K562 (cell line): ENCODE data around the gene BCAM. TPM values are rescaled to one million over a fixed set of nuclear protein-coding genes. Genes with fewer than 3 reads are reported as not detected.

Source experiments
- ATAC-seq: fragments of 200-7000 bp; cut with Tn5 transposase; 3 replicates; pipeline ENCODE4 v1.9.1; 2020; ENCODE audit warnings: moderate library complexity
- BruUV-seq: library from RNA; stranded (reverse); fragments of 400-500 nt; replicated peaks from 2 replicates; lab custom pipeline; 2021; lab: Mats Ljungman, UMichigan
- CTCF ChIA-PET: fragments of 300-600 bp; formaldehyde crosslinking; extraction: SDS; loops from one replicate; lab custom pipeline; 2021; ENCODE audit warnings: low intra/inter-chr PET ratio; lab: Yijun Ruan, JAX
- POLR2A ChIA-PET: fragments of 300-600, 350-650 bp; sonication (Branson Sonifier 250); formaldehyde crosslinking; extraction: SDS; loops from one replicate; lab custom pipeline; 2021; ENCODE audit warnings: antibody characterized with exemption, inconsistent platforms; lab: Yijun Ruan, JAX
- DNase-seq, 4 experiments: peaks; one replicate each; pipeline versions ENCODE4 v3.0.0 to v3.0.0-alpha.2; 2011 to 2018; ENCODE audit warnings: low spot score in 3 of 4, mixed read lengths in 3 of 4; ENCODE audit errors: extremely low read depth in 1 of 4
- FAIRE-seq: peaks from 2 replicates; lab custom pipeline; 2011; peaks lifted over from hg19 to GRCh38; lab: Jason Lieb, UNC
- H2AFZ ChIP-seq: 2 replicates; pipeline ENCODE4 v1.6.0; 2011; ENCODE audit warnings: low read depth, low read length, control low read depth, inconsistent platforms
- H3K27ac ChIP-seq: fragments of 200-600 bp; 3 replicates; pipeline ENCODE4 v1.8.0; 2011; ENCODE audit warnings: low read depth, mild to moderate bottlenecking, control low read depth, inconsistent platforms, low read length, moderate library complexity, mixed read lengths; ENCODE audit errors: extremely low read depth
- H3K27me3 ChIP-seq, 2 experiments: fragments of 300-600 bp in 1 of 2; 2 replicates in 1 of 2; 3 replicates in 1 of 2; pipeline versions ENCODE4 v1.6.0 to v1.8.0; 2011; ENCODE audit warnings: inconsistent platforms in 2 of 2, low read length in 2 of 2, mild to moderate bottlenecking in 1 of 2, mixed read lengths in 1 of 2, moderate library complexity in 1 of 2; ENCODE audit not compliant: control insufficient read depth in 2 of 2, insufficient read depth in 2 of 2
- H3K36me3 ChIP-seq: fragments of 300-600 bp; 3 replicates; pipeline ENCODE4 v1.8.0; 2011; ENCODE audit warnings: mild to moderate bottlenecking, low read length, inconsistent platforms; ENCODE audit not compliant: control insufficient read depth, insufficient read depth
- H3K4me1 ChIP-seq, 2 experiments: fragments of 200-600 bp in 1 of 2; replicated peaks in 1 of 2; 2 replicates in 1 of 2; 3 replicates in 1 of 2; pipeline versions ENCODE4 v1.5.1 to v1.8.0; 2011; ENCODE audit warnings: inconsistent platforms in 2 of 2, low read length in 2 of 2, mild to moderate bottlenecking in 1 of 2, mixed read lengths in 1 of 2, moderate library complexity in 1 of 2; ENCODE audit not compliant: control insufficient read depth in 2 of 2, insufficient read depth in 2 of 2
- H3K4me2 ChIP-seq: 2 replicates; pipeline ENCODE4 v1.6.1; 2011; ENCODE audit warnings: low read length, control low read depth, inconsistent platforms, mixed read lengths; ENCODE audit not compliant: insufficient read depth
- H3K4me3 ChIP-seq: fragments of 200-600 bp; sonication (generic), shearing (Covaris generic); 2 replicates; pipeline ENCODE4 v1.5.1; 2016; ENCODE audit warnings: control low read depth, inconsistent platforms
- H3K79me2 ChIP-seq: fragments of 200-600 bp; 3 replicates; pipeline ENCODE4 v1.8.0; 2011; ENCODE audit warnings: low read length, inconsistent platforms; ENCODE audit not compliant: control insufficient read depth, insufficient read depth
- H3K9ac ChIP-seq, 2 experiments: 2 replicates each; pipeline versions ENCODE4 v1.6.0 to v1.6.1; 2011; ENCODE audit warnings: low read depth in 2 of 2, low read length in 2 of 2, control low read depth in 1 of 2, inconsistent platforms in 1 of 2, mild to moderate bottlenecking in 1 of 2, mixed read lengths in 1 of 2; ENCODE audit not compliant: insufficient read depth in 1 of 2
- H3K9me1 ChIP-seq: one replicate; pipeline ENCODE4 v1.6.0; 2011; ENCODE audit warnings: inconsistent platforms, mild to moderate bottlenecking, low read length, moderate library complexity; ENCODE audit not compliant: control insufficient read depth, insufficient read depth
- H3K9me3 ChIP-seq: replicated peaks from 2 replicates; pipeline ENCODE4 v1.5.1; 2011; ENCODE audit warnings: low read depth, low read length, inconsistent platforms; ENCODE audit not compliant: control insufficient read depth, insufficient read depth
- H4K20me1 ChIP-seq: replicated peaks from 2 replicates; pipeline ENCODE4 v1.6.1; 2011; ENCODE audit warnings: low read length, inconsistent platforms, mixed read lengths; ENCODE audit not compliant: control insufficient read depth, insufficient read depth
- HNRNPK ChIP-seq: fragments of 200-400 bp; formaldehyde crosslinking; IDR thresholded peaks from one replicate; pipeline ENCODE4 v1.6.1; 2018; ENCODE audit warnings: mild to moderate bottlenecking, low read depth, low read length; ENCODE audit not compliant: poor library complexity, severe bottlenecking
- MTA2 ChIP-seq: fragments of 450-650 bp; IDR thresholded peaks from 2 replicates; pipeline ENCODE4 v1.6.1; 2016; ENCODE audit warnings: low read depth
- WHSC1 ChIP-seq: IDR thresholded peaks from one replicate; pipeline ENCODE4 v1.6.1; 2012; ENCODE audit warnings: low read length, control low read depth, inconsistent platforms
- ZBTB7A ChIP-seq: IDR thresholded peaks from 2 replicates; pipeline ENCODE4 v1.6.1; 2011; ENCODE audit warnings: low read depth, mild to moderate bottlenecking, low read length, moderate library complexity, borderline replicate concordance; ENCODE audit not compliant: control insufficient read depth
- WGBS: fragments of 100-300 bp; shearing (Covaris generic); methylation state at CpG from one replicate; pipeline ENCODE4 v1.1.6; 2016; ENCODE audit warnings: low coverage, mixed read lengths; ENCODE audit not compliant: insufficient coverage; ENCODE audit errors: missing lambda C conversion rate; 5-methylcytosine and 5-hydroxymethylcytosine counted together
- in situ Hi-C: fragments of 300-500 bp; cut with MboI; formaldehyde crosslinking; loops from 4 replicates; pipeline ENCODE4 v1.15.0; 2018; ENCODE audit warnings: inconsistent platforms, mixed read lengths
- intact Hi-C: fragments of 100-400 bp; cut with micrococcal nuclease; formaldehyde crosslinking; loops from 2 replicates; pipeline ENCODE4 v1.14.2; 2022
- polyA plus RNA-seq, 8 experiments: library from polyadenylated mRNA; depleted of rRNA in 4 of 8; stranded (reverse) in 5 of 8; unstranded in 3 of 8; fragments of >200 nt; fragmentation: Nextera tagmentation in 2 of 8; fragmentation: Illumina TruSeq in 1 of 8; extraction: Ambion mirVana in 2 of 8; extraction: Trizol in 1 of 8; gene quantifications; 2 replicates each; pipeline versions ENCODE4 v1.2.1 to v1.2.3, GENCODE V29; 2011 to 2014; ENCODE audit warnings: inconsistent platforms in 1 of 8, missing spikeins in 1 of 8
- total RNA-seq, 7 experiments: library from RNA; depleted of rRNA in 6 of 7; stranded (reverse); fragments of >200 nt in 6 of 7; fragmentation: Illumina TruSeq in 2 of 7; extraction: Trizol in 2 of 7; gene quantifications; 2 replicates each; pipeline versions ENCODE4 v1.2.1 to v1.2.3, GENCODE V29; 2011 to 2021; ENCODE audit warnings: low replicate concordance in 1 of 7
- TF ChIP-seq, protein P1 (sequence below), 2 experiments: fragments of 450-650 bp; formaldehyde crosslinking in 1 of 2; IDR thresholded peaks; 2 replicates each; pipeline versions ENCODE4 v1.4.0 to v1.6.1; 2014 to 2020; ENCODE audit warnings: mild to moderate bottlenecking in 2 of 2, borderline replicate concordance in 1 of 2, low read depth in 1 of 2
- TF ChIP-seq, protein P2 (sequence below): fragments of 450-650 bp; IDR thresholded peaks from 2 replicates; pipeline ENCODE4 v1.6.1; 2018; ENCODE audit not compliant: partially characterized antibody

Gene BCAM
- total and polyA plus RNA-seq, 9 of the 15 experiments (the other 6 are each of a cell fraction or from before 2014, with no cell fraction given) = 0.07 to 1.3 (median 0.33) TPM; not detected in 2

DNA sequence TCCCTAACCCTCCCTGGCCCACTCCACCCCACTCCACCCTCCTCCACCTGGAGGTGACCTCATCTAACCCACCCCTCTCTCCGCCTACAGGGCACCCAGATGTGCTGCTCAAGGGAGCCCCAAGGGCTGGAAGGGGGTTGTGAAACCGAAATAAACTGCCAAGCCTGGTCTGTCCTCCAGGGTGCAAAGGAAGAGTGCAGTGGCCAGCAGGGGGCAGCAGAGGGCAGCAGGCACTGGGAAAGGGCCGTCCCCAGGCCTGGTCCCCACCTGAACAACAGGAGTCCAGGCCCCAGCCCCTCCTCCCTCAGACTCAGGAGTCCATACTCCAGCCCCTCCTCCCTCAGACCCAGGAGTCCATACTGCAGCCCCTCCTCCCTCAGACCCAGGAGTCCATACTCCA is 8.4 kb upstream of the BCAM start:
- 3% methylated on average over 3 of the region's 3 CpGs for WGBS
- in situ Hi-C loops = no loop called here
- ATAC-seq = peak; percentile 100
- H3K4me1 ChIP-seq = peaks cover 3 to 11% of the 10 kb centered on the region in 2 experiments; a peak in 2 of 5 replicates
- H3K36me3 ChIP-seq = no peaks in the 10 kb centered on the region
- H3K79me2 ChIP-seq = no peaks in the 10 kb centered on the region
- peak; percentile 76 for FAIRE-seq
- H2AFZ ChIP-seq = 0 out of 2 replicates have a peak overlapping the region, but pooled peaks have one; percentile 17
- POLR2A ChIA-PET = no interaction called here
- no peak overlapping the region for H3K4me3 ChIP-seq
- H3K27ac ChIP-seq = no peak overlapping the region
- intact Hi-C loops = loop anchor here (1.0 kb wide), 1 partner anchor 45 kb away; no protein-coding TSS in a partner anchor
- 0 out of 4 replicates have a peak overlapping the region, but pooled peaks of 1 of the 2 experiments have one; percentile 31 for H3K9ac ChIP-seq
- H3K27me3 ChIP-seq = peaks cover 14 to 24% of the 10 kb centered on the region in 2 experiments; a peak in 4 of 5 replicates
- BruUV-seq = no TSS peak
- no peak overlapping the region for H3K4me2 ChIP-seq
- no peaks in the 10 kb centered on the region for H4K20me1 ChIP-seq
- H3K9me1 ChIP-seq = no peaks in the 10 kb centered on the region
- CTCF ChIA-PET = interaction anchor here (0.5 to 2.3 kb wide), 5 partner anchors 15 to 538 kb away, joined by 3 to 20 read pairs (median 3); partner anchors contain the start of gene NECTIN2
- no peaks in the 10 kb centered on the region for H3K9me3 ChIP-seq
- DNase-seq = peak; percentile 87 to 93 (median 91)
- TF ChIP-seq, protein P1, sequence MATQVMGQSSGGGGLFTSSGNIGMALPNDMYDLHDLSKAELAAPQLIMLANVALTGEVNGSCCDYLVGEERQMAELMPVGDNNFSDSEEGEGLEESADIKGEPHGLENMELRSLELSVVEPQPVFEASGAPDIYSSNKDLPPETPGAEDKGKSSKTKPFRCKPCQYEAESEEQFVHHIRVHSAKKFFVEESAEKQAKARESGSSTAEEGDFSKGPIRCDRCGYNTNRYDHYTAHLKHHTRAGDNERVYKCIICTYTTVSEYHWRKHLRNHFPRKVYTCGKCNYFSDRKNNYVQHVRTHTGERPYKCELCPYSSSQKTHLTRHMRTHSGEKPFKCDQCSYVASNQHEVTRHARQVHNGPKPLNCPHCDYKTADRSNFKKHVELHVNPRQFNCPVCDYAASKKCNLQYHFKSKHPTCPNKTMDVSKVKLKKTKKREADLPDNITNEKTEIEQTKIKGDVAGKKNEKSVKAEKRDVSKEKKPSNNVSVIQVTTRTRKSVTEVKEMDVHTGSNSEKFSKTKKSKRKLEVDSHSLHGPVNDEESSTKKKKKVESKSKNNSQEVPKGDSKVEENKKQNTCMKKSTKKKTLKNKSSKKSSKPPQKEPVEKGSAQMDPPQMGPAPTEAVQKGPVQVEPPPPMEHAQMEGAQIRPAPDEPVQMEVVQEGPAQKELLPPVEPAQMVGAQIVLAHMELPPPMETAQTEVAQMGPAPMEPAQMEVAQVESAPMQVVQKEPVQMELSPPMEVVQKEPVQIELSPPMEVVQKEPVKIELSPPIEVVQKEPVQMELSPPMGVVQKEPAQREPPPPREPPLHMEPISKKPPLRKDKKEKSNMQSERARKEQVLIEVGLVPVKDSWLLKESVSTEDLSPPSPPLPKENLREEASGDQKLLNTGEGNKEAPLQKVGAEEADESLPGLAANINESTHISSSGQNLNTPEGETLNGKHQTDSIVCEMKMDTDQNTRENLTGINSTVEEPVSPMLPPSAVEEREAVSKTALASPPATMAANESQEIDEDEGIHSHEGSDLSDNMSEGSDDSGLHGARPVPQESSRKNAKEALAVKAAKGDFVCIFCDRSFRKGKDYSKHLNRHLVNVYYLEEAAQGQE (IDR thresholded peaks at IDR 0.05; ENCODE audit: borderline replicate concordance) = peak; percentile 73
- TF ChIP-seq, protein P1 (CRISPR knock-in tag; IDR thresholded peaks at IDR 0.05; ENCODE audit: low read depth) = no peak
- TF ChIP-seq ZBTB7A (peak; percentile 53), HNRNPK (no peak), WHSC1 (no peak), MTA2 (no peak)
- TF ChIP-seq, protein P2, sequence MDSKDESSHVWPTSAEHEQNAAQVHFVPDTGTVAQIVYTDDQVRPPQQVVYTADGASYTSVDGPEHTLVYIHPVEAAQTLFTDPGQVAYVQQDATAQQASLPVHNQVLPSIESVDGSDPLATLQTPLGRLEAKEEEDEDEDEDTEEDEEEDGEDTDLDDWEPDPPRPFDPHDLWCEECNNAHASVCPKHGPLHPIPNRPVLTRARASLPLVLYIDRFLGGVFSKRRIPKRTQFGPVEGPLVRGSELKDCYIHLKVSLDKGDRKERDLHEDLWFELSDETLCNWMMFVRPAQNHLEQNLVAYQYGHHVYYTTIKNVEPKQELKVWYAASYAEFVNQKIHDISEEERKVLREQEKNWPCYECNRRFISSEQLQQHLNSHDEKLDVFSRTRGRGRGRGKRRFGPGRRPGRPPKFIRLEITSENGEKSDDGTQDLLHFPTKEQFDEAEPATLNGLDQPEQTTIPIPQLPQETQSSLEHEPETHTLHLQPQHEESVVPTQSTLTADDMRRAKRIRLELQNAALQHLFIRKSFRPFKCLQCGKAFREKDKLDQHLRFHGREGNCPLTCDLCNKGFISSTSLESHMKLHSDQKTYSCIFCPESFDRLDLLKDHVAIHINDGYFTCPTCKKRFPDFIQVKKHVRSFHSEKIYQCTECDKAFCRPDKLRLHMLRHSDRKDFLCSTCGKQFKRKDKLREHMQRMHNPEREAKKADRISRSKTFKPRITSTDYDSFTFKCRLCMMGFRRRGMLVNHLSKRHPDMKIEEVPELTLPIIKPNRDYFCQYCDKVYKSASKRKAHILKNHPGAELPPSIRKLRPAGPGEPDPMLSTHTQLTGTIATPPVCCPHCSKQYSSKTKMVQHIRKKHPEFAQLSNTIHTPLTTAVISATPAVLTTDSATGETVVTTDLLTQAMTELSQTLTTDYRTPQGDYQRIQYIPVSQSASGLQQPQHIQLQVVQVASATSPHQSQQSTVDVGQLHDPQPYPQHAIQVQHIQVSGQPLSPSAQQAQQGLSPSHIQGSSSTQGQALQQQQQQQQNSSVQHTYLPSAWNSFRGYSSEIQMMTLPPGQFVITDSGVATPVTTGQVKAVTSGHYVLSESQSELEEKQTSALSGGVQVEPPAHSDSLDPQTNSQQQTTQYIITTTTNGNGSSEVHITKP = peak; percentile 25
